GM12878 (cell line): ENCODE results near the gene DPH7. TPM values are rescaled to one million over a fixed set of nuclear protein-coding genes. Genes with fewer than 3 reads are reported as not detected.

Experiments
- HSF1 ChIP-seq: fragments of 150-350 bp; IDR thresholded peaks from 2 replicates; pipeline ENCODE4 v1.6.1; 2014; ENCODE audit warnings: mild to moderate bottlenecking, low read depth, low read length
- NFXL1 ChIP-seq: fragments of 450-650 bp; IDR thresholded peaks from 2 replicates; pipeline ENCODE4 v1.6.1; 2017; ENCODE audit warnings: antibody characterized with exemption, mild to moderate bottlenecking, borderline replicate concordance
- NR2F1 ChIP-seq: fragments of 450-650 bp; conservative IDR thresholded peaks from 2 replicates; pipeline ENCODE4 v1.6.1; 2017; ENCODE audit warnings: mild to moderate bottlenecking
- NRF1 ChIP-seq: conservative IDR thresholded peaks from 2 replicates; pipeline ENCODE4 v1.6.1; 2011; ENCODE audit warnings: mild to moderate bottlenecking, low read depth, low read length, improper control_type of control experiment
- RAD21 ChIP-seq: IDR thresholded peaks from 2 replicates; pipeline ENCODE4 v1.6.1; 2011; ENCODE audit warnings: mild to moderate bottlenecking, low read depth, low read length, moderate library complexity; ENCODE audit not compliant: insufficient read depth
- RAD51 ChIP-seq: fragments of 450-650 bp; IDR thresholded peaks from 2 replicates; pipeline ENCODE4 v1.6.1; 2016; ENCODE audit warnings: moderate library complexity, mild to moderate bottlenecking, inconsistent platforms
- RFX5 ChIP-seq: IDR thresholded peaks from 2 replicates; pipeline ENCODE4 v1.6.1; 2011; ENCODE audit warnings: low read depth, low read length, improper control_type of control experiment
- RUNX3 ChIP-seq: IDR thresholded peaks from 2 replicates; pipeline ENCODE4 v1.6.1; 2012; ENCODE audit warnings: low read length, inconsistent platforms
- SMAD1 ChIP-seq: fragments of 450-650 bp; IDR thresholded peaks from 2 replicates; pipeline ENCODE4 v1.6.1; 2018; ENCODE audit warnings: mild to moderate bottlenecking, low read depth; ENCODE audit not compliant: partially characterized antibody
- TCF3 ChIP-seq: IDR thresholded peaks from 2 replicates; pipeline ENCODE4 v1.6.1; 2012; ENCODE audit warnings: low read depth, mild to moderate bottlenecking, low read length, borderline replicate concordance; ENCODE audit not compliant: insufficient read depth
- USF1 ChIP-seq: IDR thresholded peaks from 2 replicates; pipeline ENCODE4 v1.6.1; 2011; ENCODE audit warnings: borderline replicate concordance, low read depth, mild to moderate bottlenecking, moderate library complexity, mixed read lengths, low read length; ENCODE audit not compliant: insufficient read depth; ENCODE audit errors: extremely low read length
- ZNF274 ChIP-seq: IDR thresholded peaks from one replicate; pipeline ENCODE4 v1.8.0; 2011; ENCODE audit not compliant: insufficient read length, insufficient read depth
- polyA plus RNA-seq, 11 experiments: library from polyadenylated mRNA; depleted of rRNA in 4 of 11; unstranded in 6 of 11; stranded (reverse) in 5 of 11; fragments of >200 nt; fragmentation: Nextera tagmentation in 4 of 11; fragmentation: Illumina TruSeq in 1 of 11; extraction: Ambion mirVana in 4 of 11; extraction: Trizol in 1 of 11; gene quantifications; 1 replicate in 1 of 11; 2 replicates in 10 of 11; pipeline versions ENCODE4 v1.2.1 to v1.2.3, GENCODE V29; 2011 to 2016; ENCODE audit warnings: inconsistent platforms in 2 of 11, missing spikeins in 2 of 11, low read depth in 1 of 11
- total RNA-seq, 4 experiments: library from RNA; depleted of rRNA in 3 of 4; stranded (reverse); fragments of >200 nt in 3 of 4; fragmentation: Illumina TruSeq in 1 of 4; extraction: Trizol in 1 of 4; gene quantifications; 2 replicates each; pipeline versions ENCODE4 v1.2.1 to v1.2.3, GENCODE V29; 2013 to 2021
- TF ChIP-seq, protein P1 (sequence below), 3 experiments: IDR thresholded peaks in 2 of 3; conservative IDR thresholded peaks in 1 of 3; 2 replicates each; pipeline ENCODE4 v1.5.1; 2011; ENCODE audit warnings: low read depth in 3 of 3, low read length in 3 of 3, mild to moderate bottlenecking in 3 of 3, control low read depth in 2 of 3, moderate library complexity in 2 of 3, inconsistent platforms in 1 of 3, mixed read lengths in 1 of 3; ENCODE audit not compliant: control insufficient read depth in 2 of 3, insufficient read depth in 1 of 3; ENCODE audit errors: extremely low read depth in 1 of 3
- TF ChIP-seq, protein P2 (sequence below): fragments of 450-650 bp; IDR thresholded peaks from 2 replicates; pipeline ENCODE4 v1.6.1; 2016; ENCODE audit warnings: mild to moderate bottlenecking
- TF ChIP-seq, protein P3 (sequence below): IDR thresholded peaks from 2 replicates; pipeline ENCODE4 v1.6.1; 2012; ENCODE audit warnings: low read depth, low read length, improper control_type of control experiment
- TF ChIP-seq, protein P4 (sequence below): IDR thresholded peaks from 2 replicates; pipeline ENCODE4 v1.6.1; 2011; ENCODE audit warnings: low read depth, low read length, improper control_type of control experiment, borderline replicate concordance

The DPH7 gene
- total and polyA plus RNA-seq, 10 of the 15 experiments (the other 5 are each of a cell fraction or from before 2014, with no cell fraction given) = 8.7 to 40.0 (median 28.1) TPM

DNA sequence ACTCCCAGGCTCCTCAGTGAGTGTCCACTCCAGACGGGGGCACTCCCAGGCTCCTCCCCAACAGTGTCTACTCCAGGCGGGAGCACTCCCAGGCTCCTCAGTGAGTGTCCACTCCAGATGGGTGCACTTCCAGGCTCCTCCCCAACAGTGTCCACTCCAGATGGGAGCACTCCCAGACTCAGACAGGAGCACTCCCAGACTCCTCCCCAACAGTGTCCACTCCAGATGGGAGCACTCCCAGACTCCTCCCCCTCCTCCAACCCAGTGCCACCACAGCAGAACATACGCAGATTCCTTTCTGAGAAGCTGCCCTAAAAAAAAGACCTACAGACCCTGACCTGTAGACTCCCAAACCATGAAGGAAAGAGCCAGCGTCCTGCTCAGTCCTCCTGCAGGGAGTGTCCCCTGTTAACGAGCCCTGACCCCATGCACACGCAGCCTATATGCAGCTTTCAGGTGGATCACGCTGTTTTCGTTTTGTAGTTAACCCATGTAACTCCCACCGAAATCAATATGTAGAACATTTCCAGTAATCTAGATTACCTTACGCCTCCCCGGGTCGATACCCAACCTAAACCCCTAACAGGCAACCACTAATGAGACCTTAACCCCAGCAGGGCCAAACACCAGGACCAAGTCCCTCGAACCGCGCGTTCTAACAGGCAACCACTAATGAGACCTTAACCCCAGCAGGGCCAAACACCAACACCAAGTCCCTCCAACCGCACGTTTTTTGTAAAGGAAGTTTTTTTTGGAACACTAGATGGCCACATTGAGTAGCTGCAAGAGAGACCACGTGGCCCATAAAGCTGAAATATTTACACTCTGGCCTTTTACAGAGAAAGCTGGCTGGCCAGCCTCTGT, 44.2 kb downstream of the DPH7 start (continued):
- TF ChIP-seq, protein P1, sequence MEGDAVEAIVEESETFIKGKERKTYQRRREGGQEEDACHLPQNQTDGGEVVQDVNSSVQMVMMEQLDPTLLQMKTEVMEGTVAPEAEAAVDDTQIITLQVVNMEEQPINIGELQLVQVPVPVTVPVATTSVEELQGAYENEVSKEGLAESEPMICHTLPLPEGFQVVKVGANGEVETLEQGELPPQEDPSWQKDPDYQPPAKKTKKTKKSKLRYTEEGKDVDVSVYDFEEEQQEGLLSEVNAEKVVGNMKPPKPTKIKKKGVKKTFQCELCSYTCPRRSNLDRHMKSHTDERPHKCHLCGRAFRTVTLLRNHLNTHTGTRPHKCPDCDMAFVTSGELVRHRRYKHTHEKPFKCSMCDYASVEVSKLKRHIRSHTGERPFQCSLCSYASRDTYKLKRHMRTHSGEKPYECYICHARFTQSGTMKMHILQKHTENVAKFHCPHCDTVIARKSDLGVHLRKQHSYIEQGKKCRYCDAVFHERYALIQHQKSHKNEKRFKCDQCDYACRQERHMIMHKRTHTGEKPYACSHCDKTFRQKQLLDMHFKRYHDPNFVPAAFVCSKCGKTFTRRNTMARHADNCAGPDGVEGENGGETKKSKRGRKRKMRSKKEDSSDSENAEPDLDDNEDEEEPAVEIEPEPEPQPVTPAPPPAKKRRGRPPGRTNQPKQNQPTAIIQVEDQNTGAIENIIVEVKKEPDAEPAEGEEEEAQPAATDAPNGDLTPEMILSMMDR (IDR thresholded peaks at IDR 0.05 in 2 of 3, conservative IDR thresholded peaks at IDR 0.05 in 1 of 3; ENCODE audit: control insufficient read depth in 2 of 3, extremely low read depth in 1 of 3, insufficient read depth in 1 of 3, low read depth in 3 of 3, low read length in 3 of 3) = peak; percentile 57 to 68 (median 63)
- TF ChIP-seq, protein P2, sequence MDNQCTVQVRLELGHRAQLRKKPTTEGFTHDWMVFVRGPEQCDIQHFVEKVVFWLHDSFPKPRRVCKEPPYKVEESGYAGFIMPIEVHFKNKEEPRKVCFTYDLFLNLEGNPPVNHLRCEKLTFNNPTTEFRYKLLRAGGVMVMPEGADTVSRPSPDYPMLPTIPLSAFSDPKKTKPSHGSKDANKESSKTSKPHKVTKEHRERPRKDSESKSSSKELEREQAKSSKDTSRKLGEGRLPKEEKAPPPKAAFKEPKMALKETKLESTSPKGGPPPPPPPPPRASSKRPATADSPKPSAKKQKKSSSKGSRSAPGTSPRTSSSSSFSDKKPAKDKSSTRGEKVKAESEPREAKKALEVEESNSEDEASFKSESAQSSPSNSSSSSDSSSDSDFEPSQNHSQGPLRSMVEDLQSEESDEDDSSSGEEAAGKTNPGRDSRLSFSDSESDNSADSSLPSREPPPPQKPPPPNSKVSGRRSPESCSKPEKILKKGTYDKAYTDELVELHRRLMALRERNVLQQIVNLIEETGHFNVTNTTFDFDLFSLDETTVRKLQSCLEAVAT = 0 out of 2 replicates have a peak, but pooled peaks have one; percentile 21
- TF ChIP-seq USF1 (peak; percentile 67), NFXL1 (peak; percentile 97), NR2F1 (peak; percentile 87), RAD21 (peak; percentile 38), RFX5 (no peak), SMAD1 (no peak), RUNX3 (peak; percentile 67), NRF1 (no peak), RAD51 (peak; percentile 93), HSF1 (no peak), TCF3 (no peak), ZNF274 (no peak)
- TF ChIP-seq, protein P3, sequence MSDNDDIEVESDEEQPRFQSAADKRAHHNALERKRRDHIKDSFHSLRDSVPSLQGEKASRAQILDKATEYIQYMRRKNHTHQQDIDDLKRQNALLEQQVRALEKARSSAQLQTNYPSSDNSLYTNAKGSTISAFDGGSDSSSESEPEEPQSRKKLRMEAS = peak; percentile 73
- TF ChIP-seq, protein P4, sequence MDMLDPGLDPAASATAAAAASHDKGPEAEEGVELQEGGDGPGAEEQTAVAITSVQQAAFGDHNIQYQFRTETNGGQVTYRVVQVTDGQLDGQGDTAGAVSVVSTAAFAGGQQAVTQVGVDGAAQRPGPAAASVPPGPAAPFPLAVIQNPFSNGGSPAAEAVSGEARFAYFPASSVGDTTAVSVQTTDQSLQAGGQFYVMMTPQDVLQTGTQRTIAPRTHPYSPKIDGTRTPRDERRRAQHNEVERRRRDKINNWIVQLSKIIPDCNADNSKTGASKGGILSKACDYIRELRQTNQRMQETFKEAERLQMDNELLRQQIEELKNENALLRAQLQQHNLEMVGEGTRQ = peak; percentile 78
- TF ChIP-seq, all 136 proteins: peak for 18
